B cell (primary cell): ENCODE measurements around the gene TAF5L. TPM values are rescaled to one million over a fixed set of nuclear protein-coding genes. Genes with fewer than 3 reads are reported as not detected.

ENCODE experiments used
- ATAC-seq: fragments of 200-7000 bp; cut with Tn5 transposase; one replicate; pipeline ENCODE4 v1.10.0; 2021; ENCODE audit warnings: low read depth, mild to moderate bottlenecking, moderate number of reproducible peaks, moderate library complexity
- CTCF ChIA-PET: fragments of 350-600 bp; sonication (Branson Sonifier 250); formaldehyde crosslinking; loops from one replicate; lab custom pipeline; 2021; ENCODE audit warnings: antibody characterized with exemption, inconsistent platforms; lab: Charles Lee
- POLR2A ChIA-PET: fragments of 350-600 bp; sonication (Branson Sonifier 250); formaldehyde crosslinking; loops from one replicate; lab custom pipeline; 2021; ENCODE audit warnings: antibody characterized with exemption; lab: Charles Lee
- DNase-seq: peaks from one replicate; pipeline ENCODE4 v3.0.0; 2013
- H2AFZ ChIP-seq: 2 replicates; pipeline ENCODE4 v1.6.1; 2012; ENCODE audit warnings: mild to moderate bottlenecking, low read depth, low read length; ENCODE audit not compliant: insufficient read depth, poor library complexity, severe bottlenecking
- H3K27ac ChIP-seq, 2 donors: 1 replicate in 1 of 2; 2 replicates in 1 of 2; pipeline ENCODE4 v1.5.1; 2012 to 2013; ENCODE audit warnings: low read length in 2 of 2, mild to moderate bottlenecking in 2 of 2, moderate library complexity in 1 of 2
- H3K27me3 ChIP-seq, 4 experiments: fragments of 200-600 bp in 1 of 4; sonication (generic) in 1 of 4; replicated peaks in 1 of 4; 1 replicate in 2 of 4; 2 replicates in 2 of 4; pipeline versions ENCODE4 v1.6.1 to v1.7.0; 2013 to 2016; ENCODE audit warnings: low read length in 3 of 4, mild to moderate bottlenecking in 2 of 4, mixed read lengths in 1 of 4, moderate library complexity in 1 of 4; ENCODE audit not compliant: insufficient read depth in 4 of 4, control insufficient read depth in 3 of 4; ENCODE audit errors: control extremely low read depth in 1 of 4
- H3K36me3 ChIP-seq, 2 experiments: replicated peaks in 1 of 2; 1 replicate in 1 of 2; 2 replicates in 1 of 2; pipeline versions ENCODE4 v1.6.1 to v1.7.1; 2013; ENCODE audit warnings: low read length in 1 of 2; ENCODE audit not compliant: insufficient read depth in 2 of 2, control insufficient read depth in 1 of 2; ENCODE audit errors: control extremely low read depth in 1 of 2, extremely low read depth in 1 of 2
- H3K4me1 ChIP-seq, 2 donors: fragments of 200-600 bp in 1 of 2; sonication (generic) in 1 of 2; 1 replicate in 1 of 2; 2 replicates in 1 of 2; pipeline versions ENCODE4 v1.5.1 to v1.6.1; 2013 to 2017; ENCODE audit warnings: low read length in 2 of 2; ENCODE audit not compliant: control insufficient read depth in 2 of 2, insufficient read depth in 2 of 2
- H3K4me2 ChIP-seq: replicated peaks from 2 replicates; pipeline ENCODE3; 2012; ENCODE audit warnings: mild to moderate bottlenecking, low read depth, low read length; ENCODE audit not compliant: poor library complexity, severe bottlenecking
- H3K4me3 ChIP-seq, 5 experiments: fragments of 200-600 bp in 1 of 5; sonication (generic) in 1 of 5; 1 replicate in 3 of 5; 2 replicates in 2 of 5; pipeline versions ENCODE4 v1.5.1 to v1.7.0; 2011 to 2016; ENCODE audit warnings: low read length in 4 of 5, mild to moderate bottlenecking in 4 of 5, low read depth in 2 of 5, control low read depth in 1 of 5, moderate library complexity in 1 of 5; ENCODE audit not compliant: insufficient read depth in 1 of 5; ENCODE audit errors: control extremely low read depth in 1 of 5, extremely low read depth in 1 of 5
- H3K79me2 ChIP-seq: fragments of 200-600 bp; sonication (generic); one replicate; pipeline ENCODE4 v1.6.0; 2016; ENCODE audit warnings: low read length; ENCODE audit not compliant: control insufficient read depth, insufficient read depth
- H3K9ac ChIP-seq: fragments of 200-600 bp; sonication (generic); 2 replicates; pipeline ENCODE4 v1.6.1; 2017; ENCODE audit warnings: mild to moderate bottlenecking, low read length, moderate library complexity
- H3K9me3 ChIP-seq, 3 donors: one replicate each; pipeline versions ENCODE4 v1.6.1 to v1.7.1; 2013; ENCODE audit warnings: low read length in 2 of 3; ENCODE audit not compliant: control insufficient read depth in 2 of 3, insufficient read depth in 1 of 3; ENCODE audit errors: control extremely low read depth in 1 of 3
- H4K20me1 ChIP-seq: 2 replicates; pipeline ENCODE4 v1.6.0; 2012; ENCODE audit warnings: mild to moderate bottlenecking, low read length; ENCODE audit not compliant: insufficient read depth, control insufficient read depth, poor library complexity, severe bottlenecking
- H3K27ac Mint-ChIP-seq: one replicate; pipeline ENCODE4 v1.8.0; 2021; ENCODE audit warnings: mixed read lengths
- H3K27me3 Mint-ChIP-seq: one replicate; pipeline ENCODE4 v1.8.0; 2021; ENCODE audit warnings: mixed read lengths
- H3K4me1 Mint-ChIP-seq: one replicate; pipeline ENCODE4 v1.8.0; 2021; ENCODE audit warnings: mixed read lengths
- H3K4me3 Mint-ChIP-seq: one replicate; pipeline ENCODE4 v1.8.0; 2021; ENCODE audit warnings: mixed read lengths
- H3K9me3 Mint-ChIP-seq: one replicate; pipeline ENCODE4 v1.8.0; 2022; ENCODE audit warnings: mixed read lengths; ENCODE audit not compliant: insufficient read depth
- CTCF ChIP-seq: fragments of 200-600 bp; IDR thresholded peaks from one replicate; pipeline ENCODE4 v1.8.0; 2022; ENCODE audit warnings: antibody characterized with exemption, mild to moderate bottlenecking
- EZH2 ChIP-seq: IDR thresholded peaks from 2 replicates; pipeline ENCODE4 v1.6.1; 2012; ENCODE audit warnings: borderline replicate concordance, low read depth, mild to moderate bottlenecking, moderate library complexity, low read length; ENCODE audit not compliant: insufficient read depth, poor library complexity, severe bottlenecking
- WGBS: methylation state at CpG from one replicate; pipeline ENCODE4 v1.1.5; 2013; ENCODE audit warnings: missing lambda C conversion rate; ENCODE audit not compliant: insufficient coverage; 5-methylcytosine and 5-hydroxymethylcytosine counted together
- intact Hi-C: fragments of 100-400 bp; cut with micrococcal nuclease; formaldehyde crosslinking; loops from one replicate; pipeline ENCODE4 v1.10.0; 2022
- polyA plus RNA-seq: library from polyadenylated mRNA; depleted of rRNA; stranded (reverse); fragments of >200 nt; gene quantifications from 2 replicates; pipeline ENCODE4 v1.2.3, GENCODE V29; 2012
- total RNA-seq, 2 donors: library from RNA; stranded (reverse); fragments of 120-200 nt in 1 of 2; gene quantifications; 1 replicate in 1 of 2; 2 replicates in 1 of 2; pipeline versions ENCODE4 v1.2.3 to v1.2.4, GENCODE V29; 2013 to 2022

Gene TAF5L
- total and polyA plus RNA-seq, 2 donors (not counting 1 experiment from before 2014, with no cell fraction given): 15.7 to 24.0 TPM

GRCh38 chr1:229672246-229672645 is 46.3 kb upstream of the TAF5L start:
- Mint-ChIP-seq H3K27me3 (no peaks in the 10 kb centered on the region), H3K4me1 (no peaks in the 10 kb centered on the region), H3K9me3 (no peaks in the 10 kb centered on the region), H3K4me3 (no peak overlapping the region), H3K27ac (no peak overlapping the region)
- CTCF ChIA-PET: interaction anchor here (1.0 to 2.3 kb wide), 3 partner anchors 10 to 636 kb away, joined by 3 to 12 read pairs (median 5); no protein-coding TSS in a partner anchor
- POLR2A ChIA-PET: no interaction called here
- no peak overlapping the region for H3K27ac ChIP-seq
- no peak overlapping the region for H3K9ac ChIP-seq
- no peaks in the 10 kb centered on the region for H3K4me1 ChIP-seq
- peaks cover 0 to 3% (median 0%) of the 10 kb centered on the region in 3 donors for H3K9me3 ChIP-seq
- H3K27me3 ChIP-seq: no peaks in the 10 kb centered on the region
- H4K20me1 ChIP-seq: no peaks in the 10 kb centered on the region
- no peak overlapping the region for H2AFZ ChIP-seq
- TF ChIP-seq CTCF (no peak), EZH2 (no peak)
- H3K79me2 ChIP-seq: no peaks in the 10 kb centered on the region
- no peak overlapping the region for H3K4me2 ChIP-seq
- intact Hi-C loops: no loop called here
- WGBS: no CpG with 5 or more reads among the region's 2 CpGs
- no peak overlapping the region for H3K4me3 ChIP-seq
- DNase-seq: no peak
- no peak for ATAC-seq
- no peaks in the 10 kb centered on the region for H3K36me3 ChIP-seq

DNA sequence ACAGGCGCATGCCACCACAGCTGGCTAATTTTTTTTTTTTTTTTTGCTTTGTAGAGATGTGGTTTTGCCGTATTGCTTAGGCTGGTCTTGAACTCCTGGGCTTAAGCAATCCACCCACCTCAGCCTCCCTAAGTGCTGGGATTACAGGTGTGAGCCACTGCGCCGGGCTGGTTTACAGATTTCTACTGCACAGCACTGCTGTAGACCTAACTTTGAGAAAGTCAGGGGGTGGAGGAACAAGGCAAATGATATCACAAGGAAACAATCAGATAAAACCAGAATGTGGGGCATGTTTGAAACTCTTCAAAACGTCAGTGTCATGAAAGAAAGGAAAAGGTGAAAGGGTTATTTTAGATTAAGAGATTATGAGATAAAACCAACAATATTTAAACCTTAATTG is 45.4 kb upstream of the TAF5L start:
- no peaks in the 10 kb centered on the region for H4K20me1 ChIP-seq
- no peak overlapping the region for H2AFZ ChIP-seq
- CTCF ChIA-PET: interaction anchor here (2.3 kb wide), 1 partner anchor 9 kb away, joined by 12 read pairs; no protein-coding TSS in a partner anchor
- H3K27ac ChIP-seq: no peak overlapping the region
- POLR2A ChIA-PET: interaction anchor here (0.6 to 0.7 kb wide), 2 partner anchors 184 to 657 kb away, joined by 3 to 7 read pairs; no protein-coding TSS in a partner anchor
- ATAC-seq (no peak), DNase-seq (no peak)
- Mint-ChIP-seq H3K4me3 (no peak overlapping the region), H3K27ac (no peak overlapping the region), H3K4me1 (no peaks in the 10 kb centered on the region), H3K9me3 (no peaks in the 10 kb centered on the region), H3K27me3 (no peaks in the 10 kb centered on the region)
- H3K4me2 ChIP-seq: no peak overlapping the region
- no peak overlapping the region for H3K4me3 ChIP-seq
- WGBS: no CpG with 5 or more reads among the region's 5 CpGs
- H3K9me3 ChIP-seq: peaks cover 0 to under 1% (median 0%) of the 10 kb centered on the region in 3 donors
- no peaks in the 10 kb centered on the region for H3K79me2 ChIP-seq
- no peaks in the 10 kb centered on the region for H3K27me3 ChIP-seq
- H3K9ac ChIP-seq: no peak overlapping the region
- no peaks in the 10 kb centered on the region for H3K36me3 ChIP-seq
- no peak for TF ChIP-seq EZH2
- TF ChIP-seq CTCF: no peak
- intact Hi-C loops: no loop called here
- no peaks in the 10 kb centered on the region for H3K4me1 ChIP-seq
